T-cell (primary cell): ENCODE data around the gene CNTNAP4. TPM values are rescaled to one million over a fixed set of nuclear protein-coding genes. Genes with fewer than 3 reads are reported as not detected.

ENCODE experiments used
- ATAC-seq, 4 experiments: fragments of 200-7000 bp in 3 of 4; fragments of 150-1000 bp in 1 of 4; cut with Tn5 transposase; replicated peaks in 1 of 4; 1 replicate in 3 of 4; 2 replicates in 1 of 4; pipeline ENCODE4 v1.10.0; 2021; ENCODE audit warnings: moderate library complexity in 3 of 4, mild to moderate bottlenecking in 2 of 4, moderate number of reproducible peaks in 1 of 4
- CTCF ChIA-PET, 2 donors: fragments of 300-600 bp; sonication (Branson Sonifier 250); formaldehyde crosslinking; loops; one replicate each; lab custom pipeline; 2022; ENCODE audit warnings: antibody characterized with exemption in 2 of 2; lab: Charles Lee
- POLR2A ChIA-PET, 2 donors: fragments of 300-600 bp; sonication (Branson Sonifier 250); formaldehyde crosslinking; loops; one replicate each; lab custom pipeline; 2022; ENCODE audit warnings: antibody characterized with exemption in 2 of 2; lab: Charles Lee
- DNase-seq, 35 experiments: peaks; one replicate each; pipeline versions ENCODE4 v3.0.0 to v3.0.0-alpha.2; 2013 to 2023
- H3K27ac ChIP-seq: one replicate; pipeline ENCODE4 v1.5.1; 2013; ENCODE audit warnings: low read length
- H3K27me3 ChIP-seq, 2 experiments: replicated peaks in 1 of 2; 1 replicate in 1 of 2; 2 replicates in 1 of 2; pipeline versions ENCODE4 v1.6.1 to v1.7.0; 2013; ENCODE audit warnings: low read length in 1 of 2, mixed read lengths in 1 of 2; ENCODE audit not compliant: control insufficient read depth in 2 of 2, insufficient read depth in 2 of 2; ENCODE audit errors: extremely low read depth in 1 of 2
- H3K36me3 ChIP-seq, 2 donors: 1 replicate in 1 of 2; 2 replicates in 1 of 2; pipeline versions ENCODE4 v1.6.1 to v1.7.0; 2013; ENCODE audit warnings: low read length in 1 of 2; ENCODE audit not compliant: control insufficient read depth in 2 of 2, insufficient read depth in 1 of 2; ENCODE audit errors: extremely low read depth in 1 of 2
- H3K4me1 ChIP-seq, 2 experiments: 1 replicate in 1 of 2; 2 replicates in 1 of 2; pipeline versions ENCODE4 v1.6.1 to v1.7.0; 2013; ENCODE audit warnings: low read length in 2 of 2, mixed read lengths in 1 of 2; ENCODE audit not compliant: insufficient read depth in 2 of 2, control insufficient read depth in 1 of 2; ENCODE audit errors: extremely low read depth in 1 of 2
- H3K4me3 ChIP-seq, 2 donors: 1 replicate in 1 of 2; 2 replicates in 1 of 2; pipeline versions ENCODE4 v1.5.1 to v1.7.0; 2013; ENCODE audit warnings: mild to moderate bottlenecking in 2 of 2, low read length in 1 of 2, moderate library complexity in 1 of 2; ENCODE audit not compliant: control insufficient read depth in 1 of 2; ENCODE audit errors: extremely low read depth in 1 of 2
- H3K9me3 ChIP-seq: 2 replicates; pipeline ENCODE4 v1.7.0; 2013
- H3K27ac Mint-ChIP-seq, 2 donors: one replicate each; pipeline ENCODE4 v1.8.0; 2020 to 2021; ENCODE audit warnings: mild to moderate bottlenecking in 2 of 2, mixed read lengths in 2 of 2
- H3K27me3 Mint-ChIP-seq, 2 donors: one replicate each; pipeline ENCODE4 v1.8.0; 2021 to 2022; ENCODE audit warnings: mixed read lengths in 2 of 2
- H3K36me3 Mint-ChIP-seq: one replicate; pipeline ENCODE4 v1.8.0; 2021; ENCODE audit warnings: mixed read lengths
- H3K4me1 Mint-ChIP-seq, 3 donors: one replicate each; pipeline ENCODE4 v1.8.0; 2020 to 2022; ENCODE audit warnings: mixed read lengths in 3 of 3, mild to moderate bottlenecking in 1 of 3
- H3K4me3 Mint-ChIP-seq, 3 donors: one replicate each; pipeline ENCODE4 v1.8.0; 2020 to 2022; ENCODE audit warnings: mild to moderate bottlenecking in 3 of 3, mixed read lengths in 3 of 3, moderate library complexity in 3 of 3
- H3K9me3 Mint-ChIP-seq, 3 donors: one replicate each; pipeline ENCODE4 v1.8.0; 2020 to 2022; ENCODE audit warnings: mixed read lengths in 3 of 3
- WGBS: methylation state at CpG from one replicate; pipeline ENCODE4 v1.1.5; 2013; ENCODE audit warnings: missing lambda C conversion rate; ENCODE audit not compliant: insufficient coverage; 5-methylcytosine and 5-hydroxymethylcytosine counted together
- total RNA-seq, 35 experiments: library from RNA in 6 of 35; stranded (reverse) in 6 of 35; fragments of 120-200 nt in 1 of 35; gene quantifications; one replicate each; pipeline versions ENCODE4 v1.2.1 to v1.2.4 and lab custom pipeline; 2013 to 2026

Gene CNTNAP4
- total RNA-seq, 5 donors from 2014 or later (not counting 1 experiment from before 2014, with no cell fraction given), result not detected

- no peaks in the 10 kb centered on the region for H3K36me3 ChIP-seq
- H3K27ac ChIP-seq, result no peak overlapping the region
- ChIA-PET CTCF (no interaction called here), POLR2A (no interaction called here)
- H3K27me3 ChIP-seq, result no peaks in the 10 kb centered on the region
- no peaks in the 10 kb centered on the region for H3K36me3 Mint-ChIP-seq
- no peak for ATAC-seq
- H3K4me1 Mint-ChIP-seq, result no peaks in the 10 kb centered on the region
- no peaks in the 10 kb centered on the region for H3K4me1 ChIP-seq
- DNase-seq, result no peak
- no peaks in the 10 kb centered on the region for H3K9me3 ChIP-seq
- H3K4me3 Mint-ChIP-seq, result no peak overlapping the region
- no peak overlapping the region for H3K27ac Mint-ChIP-seq
- H3K9me3 Mint-ChIP-seq, result peaks cover 0 to 11% (median 7%) of the 10 kb centered on the region in 3 donors
- no peaks in the 10 kb centered on the region for H3K27me3 Mint-ChIP-seq
- 80% methylated on average over 1 of the region's 5 CpGs for WGBS
- no peak overlapping the region for H3K4me3 ChIP-seq
Observed at GRCh38 chr16:76527244-76527643, 250.0 kb downstream of the CNTNAP4 start.

GRCh38 chr16:76529120-76529519, 251.9 kb downstream of the CNTNAP4 start:
- Histone ChIP-seq H3K4me3 (no peak overlapping the region), H3K9me3 (no peaks in the 10 kb centered on the region), H3K27ac (no peak overlapping the region), H3K36me3 (no peaks in the 10 kb centered on the region), H3K27me3 (no peaks in the 10 kb centered on the region), H3K4me1 (no peaks in the 10 kb centered on the region)
- no CpG with 5 or more reads among the region's 3 CpGs for WGBS
- H3K4me1 Mint-ChIP-seq, result no peaks in the 10 kb centered on the region
- H3K36me3 Mint-ChIP-seq, result no peaks in the 10 kb centered on the region
- no peak for DNase-seq
- ChIA-PET CTCF (no interaction called here), POLR2A (no interaction called here)
- no peak overlapping the region for H3K4me3 Mint-ChIP-seq
- H3K9me3 Mint-ChIP-seq, result peaks cover 0 to 17% (median 7%) of the 10 kb centered on the region in 3 donors
- ATAC-seq, result no peak
- H3K27ac Mint-ChIP-seq, result no peak overlapping the region
- no peaks in the 10 kb centered on the region for H3K27me3 Mint-ChIP-seq

GRCh38 chr16:76531236-76531635, 254.0 kb downstream of the CNTNAP4 start:
- no peak overlapping the region for H3K27ac Mint-ChIP-seq
- H3K9me3 ChIP-seq, result no peaks in the 10 kb centered on the region
- no peak overlapping the region for H3K4me3 ChIP-seq
- CTCF ChIA-PET, result interaction anchor here in 1 of 2 donors (0.6 kb wide), 1 partner anchor 432 kb away, joined by 3 read pairs; no protein-coding TSS in a partner anchor
- POLR2A ChIA-PET, result no interaction called here
- no peaks in the 10 kb centered on the region for H3K4me1 Mint-ChIP-seq
- no peak overlapping the region for H3K4me3 Mint-ChIP-seq
- 60% methylated on average over 1 of the region's 5 CpGs for WGBS
- H3K36me3 ChIP-seq, result no peaks in the 10 kb centered on the region
- no peaks in the 10 kb centered on the region for H3K27me3 Mint-ChIP-seq
- no peaks in the 10 kb centered on the region for H3K4me1 ChIP-seq
- DNase-seq (no peak), ATAC-seq (no peak)
- H3K27ac ChIP-seq, result no peak overlapping the region
- peaks cover 3 to 17% (median 4%) of the 10 kb centered on the region in 3 donors for H3K9me3 Mint-ChIP-seq
- no peaks in the 10 kb centered on the region for H3K27me3 ChIP-seq
- H3K36me3 Mint-ChIP-seq, result no peaks in the 10 kb centered on the region

- Mint-ChIP-seq H3K36me3 (no peaks in the 10 kb centered on the region), H3K4me1 (no peaks in the 10 kb centered on the region), H3K4me3 (no peak overlapping the region), H3K27ac (no peak overlapping the region), H3K27me3 (no peaks in the 10 kb centered on the region), H3K9me3 (peaks cover 3 to 15% (median 4%) of the 10 kb centered on the region in 3 donors)
- H3K27ac ChIP-seq, result no peak overlapping the region
- WGBS, result no CpG with 5 or more reads among the region's 5 CpGs
- H3K4me3 ChIP-seq, result no peak overlapping the region
- no peaks in the 10 kb centered on the region for H3K36me3 ChIP-seq
- ChIA-PET CTCF (no interaction called here), POLR2A (no interaction called here)
- no peak for DNase-seq
- no peak for ATAC-seq
- H3K27me3 ChIP-seq, result no peaks in the 10 kb centered on the region
- H3K9me3 ChIP-seq, result no peaks in the 10 kb centered on the region
- H3K4me1 ChIP-seq, result no peaks in the 10 kb centered on the region
Observed at GRCh38 chr16:76532188-76532973, 255.2 kb downstream of the CNTNAP4 start.

GRCh38 chr16:76539609-76540008, 262.4 kb downstream of the CNTNAP4 start:
- POLR2A ChIA-PET, result no interaction called here
- CTCF ChIA-PET, result no interaction called here
- Histone ChIP-seq H3K36me3 (no peaks in the 10 kb centered on the region), H3K4me3 (no peak overlapping the region), H3K27me3 (no peaks in the 10 kb centered on the region), H3K9me3 (no peaks in the 10 kb centered on the region), H3K4me1 (no peaks in the 10 kb centered on the region), H3K27ac (no peak overlapping the region)
- Mint-ChIP-seq H3K36me3 (no peaks in the 10 kb centered on the region), H3K4me3 (no peak overlapping the region), H3K4me1 (no peaks in the 10 kb centered on the region), H3K9me3 (peaks cover 0 to 3% (median 2%) of the 10 kb centered on the region in 3 donors), H3K27me3 (no peaks in the 10 kb centered on the region), H3K27ac (no peak overlapping the region)
- no peak for DNase-seq
- WGBS, result no CpG with 5 or more reads among the region's 3 CpGs
- no peak for ATAC-seq

GRCh38 chr16:76541070-76541469, 263.9 kb downstream of the CNTNAP4 start:
- H3K27me3 Mint-ChIP-seq, result no peaks in the 10 kb centered on the region
- H3K27ac Mint-ChIP-seq, result no peak overlapping the region
- Histone ChIP-seq H3K4me1 (no peaks in the 10 kb centered on the region), H3K9me3 (no peaks in the 10 kb centered on the region), H3K27ac (no peak overlapping the region), H3K4me3 (no peak overlapping the region), H3K36me3 (no peaks in the 10 kb centered on the region), H3K27me3 (no peaks in the 10 kb centered on the region)
- DNase-seq (no peak), ATAC-seq (no peak)
- no peak overlapping the region for H3K4me3 Mint-ChIP-seq
- WGBS, result no CpG with 5 or more reads among the region's 1 CpG
- H3K9me3 Mint-ChIP-seq, result peaks cover 0 to 3% (median 2%) of the 10 kb centered on the region in 3 donors
- no peaks in the 10 kb centered on the region for H3K4me1 Mint-ChIP-seq
- CTCF ChIA-PET, result no interaction called here
- POLR2A ChIA-PET, result no interaction called here
- H3K36me3 Mint-ChIP-seq, result no peaks in the 10 kb centered on the region
